Karpas-422 (cell line): ENCODE measurements around the gene INTS11. TPM values are rescaled to one million over a fixed set of nuclear protein-coding genes. Genes with fewer than 3 reads are reported as not detected.
A peak's percentile ranks its signal among the peaks of the same experiment; 100 is the strongest.

Experiments used
- DNase-seq: peaks from one replicate; pipeline ENCODE4 v3.0.0-alpha.2; 2015
- H2AFZ ChIP-seq: fragments of 200-600 bp; sonication (generic); 2 replicates; pipeline ENCODE4 v1.6.1; 2014; ENCODE audit warnings: antibody characterized with exemption, low read length, mixed read lengths
- H3K27ac ChIP-seq: fragments of 200-600 bp; sonication (generic); 2 replicates; pipeline ENCODE4 v1.5.1; 2014; ENCODE audit warnings: mild to moderate bottlenecking, low read length, moderate library complexity
- H3K27me3 ChIP-seq: fragments of 200-600 bp; sonication (generic); 2 replicates; pipeline ENCODE4 v1.6.1; 2014; ENCODE audit warnings: low read length, mixed read lengths
- H3K36me3 ChIP-seq: fragments of 200-600 bp; sonication (generic); 2 replicates; pipeline ENCODE4 v1.6.1; 2014; ENCODE audit warnings: low read length, mixed read lengths; ENCODE audit not compliant: insufficient read depth
- H3K4me1 ChIP-seq: fragments of 200-600 bp; sonication (generic); 2 replicates; pipeline ENCODE4 v1.6.1; 2014; ENCODE audit warnings: mild to moderate bottlenecking, low read length, mixed read lengths
- H3K4me2 ChIP-seq: fragments of 200-600 bp; sonication (generic); 2 replicates; pipeline ENCODE4 v1.6.1; 2014; ENCODE audit warnings: low read length, low read depth, mild to moderate bottlenecking; ENCODE audit not compliant: poor library complexity, severe bottlenecking
- H3K4me3 ChIP-seq: fragments of 200-600 bp; sonication (generic); 2 replicates; pipeline ENCODE4 v1.5.1; 2014; ENCODE audit warnings: mild to moderate bottlenecking, antibody characterized with exemption, low read length, mixed read lengths
- H3K79me2 ChIP-seq: fragments of 200-600 bp; sonication (generic); 2 replicates; pipeline ENCODE4 v1.6.1; 2014; ENCODE audit warnings: mild to moderate bottlenecking, low read length, mixed read lengths
- H3K9ac ChIP-seq: fragments of 200-600 bp; sonication (generic); 2 replicates; pipeline ENCODE4 v1.6.0; 2014; ENCODE audit warnings: low read length
- H3K9me2 ChIP-seq: fragments of 200-600 bp; sonication (generic), shearing (Covaris generic); replicated peaks from 2 replicates; pipeline ENCODE4 v1.6.0; 2014; ENCODE audit warnings: mild to moderate bottlenecking, low read length, moderate library complexity; ENCODE audit not compliant: insufficient read depth
- H3K9me3 ChIP-seq: fragments of 300-700, 200-600 bp; sonication (generic); 2 replicates; pipeline ENCODE4 v1.6.1; 2014; ENCODE audit warnings: low read length, mixed read lengths
- H4K20me1 ChIP-seq: fragments of 200-600 bp; sonication (generic); 2 replicates; pipeline ENCODE4 v1.6.1; 2014; ENCODE audit warnings: mild to moderate bottlenecking, antibody characterized with exemption, low read length, low read depth; ENCODE audit not compliant: insufficient read depth
- total RNA-seq: library from RNA; depleted of rRNA; stranded (reverse); fragments of >200 nt; shearing (Covaris generic); gene quantifications from 2 replicates; pipeline ENCODE4 v1.2.3, GENCODE V29; 2014; ENCODE audit warnings: low replicate concordance

The INTS11 gene
- total RNA-seq, 1 experiment from 2014 or later = 69.8 TPM

DNA sequence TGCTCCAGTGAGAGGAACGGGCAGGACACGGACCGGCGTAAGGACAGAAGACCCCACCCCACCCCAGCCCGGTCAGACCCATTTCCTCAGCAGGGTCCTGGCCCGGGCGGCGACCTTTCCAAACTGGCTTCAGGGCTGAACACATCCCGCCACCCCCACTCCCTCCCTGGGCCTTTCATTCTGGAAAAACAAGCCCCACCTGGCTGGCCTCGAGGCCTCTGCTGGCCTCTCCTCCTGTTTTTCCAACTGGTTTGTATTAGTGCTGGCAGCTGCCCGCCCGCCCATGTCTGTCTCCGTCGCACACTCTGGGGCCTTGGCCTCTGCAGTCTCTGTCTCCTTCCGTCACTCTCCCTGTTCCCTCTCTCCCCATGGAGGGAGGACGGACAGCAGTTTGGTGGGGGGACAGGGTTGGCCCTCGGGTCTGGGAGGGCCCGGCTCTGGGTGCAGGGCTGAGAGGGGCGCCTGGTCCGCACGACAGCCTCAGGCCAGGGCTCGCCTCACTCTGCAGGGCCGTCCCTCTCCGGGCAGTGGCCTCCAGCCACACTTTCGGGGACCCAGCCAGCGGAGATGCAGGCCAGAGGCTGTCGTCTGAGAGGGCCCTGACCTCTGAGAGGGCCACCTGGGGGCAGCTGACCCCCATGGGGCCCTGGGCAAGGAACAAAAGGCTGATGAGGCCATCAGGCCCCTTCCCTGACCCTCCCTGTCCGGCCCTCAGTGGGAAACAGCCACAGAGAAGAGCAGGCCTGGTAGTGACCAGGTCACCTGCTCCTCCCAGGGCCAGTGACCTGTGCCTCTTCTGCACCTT is 35.4 kb upstream of the INTS11 start:
- Histone ChIP-seq H2AFZ (no peak overlapping the region), H3K9ac (no peak overlapping the region), H3K9me3 (no peaks in the 10 kb centered on the region), H3K9me2 (no peaks in the 10 kb centered on the region), H3K79me2 (no peaks in the 10 kb centered on the region), H3K36me3 (no peaks in the 10 kb centered on the region), H3K4me3 (no peak overlapping the region), H4K20me1 (no peaks in the 10 kb centered on the region), H3K27ac (no peak overlapping the region), H3K27me3 (no peaks in the 10 kb centered on the region), H3K4me2 (no peak overlapping the region), H3K4me1 (0 out of 2 replicates have a peak, but pooled peaks cover 3% of the 10 kb centered on the region)
- DNase-seq = no peak

DNA sequence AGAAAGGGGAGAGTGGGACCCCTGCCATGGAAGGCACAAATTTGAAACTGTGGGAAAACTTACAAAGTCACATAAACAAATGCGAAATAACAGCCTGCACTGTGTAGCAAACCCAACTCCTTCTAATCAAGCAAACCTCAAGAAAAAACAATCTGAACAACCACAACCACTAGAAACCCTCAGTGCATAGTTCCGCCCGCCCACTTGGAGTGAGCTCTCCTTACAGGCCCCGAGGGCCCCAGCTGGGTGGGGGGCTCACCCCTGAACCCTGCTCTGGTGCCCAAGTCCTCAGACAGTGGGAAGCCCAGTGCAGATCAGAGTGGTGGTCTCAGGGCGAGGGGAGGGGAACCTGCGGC is 34.8 kb upstream of the INTS11 start:
- Histone ChIP-seq H3K79me2 (no peaks in the 10 kb centered on the region), H2AFZ (no peak overlapping the region), H3K9me3 (no peaks in the 10 kb centered on the region), H3K4me1 (0 out of 2 replicates have a peak, but pooled peaks cover 3% of the 10 kb centered on the region), H3K36me3 (no peaks in the 10 kb centered on the region), H3K27me3 (no peaks in the 10 kb centered on the region), H3K4me2 (no peak overlapping the region), H3K4me3 (no peak overlapping the region), H4K20me1 (no peaks in the 10 kb centered on the region), H3K9me2 (no peaks in the 10 kb centered on the region), H3K27ac (no peak overlapping the region), H3K9ac (no peak overlapping the region)
- no peak for DNase-seq

GRCh38 chr1:1358433-1359271 is 34.2 kb upstream of the INTS11 start, which contains the start of gene MXRA8:
Gene MXRA8, minus strand, starts transcription at chr1:1358555. Its CDS starts 51 bp downstream, at chr1:1358504.
- Histone ChIP-seq H3K27ac (no peak within 1 kb of the TSS), H3K4me3 (no peak within 1 kb of the TSS), H3K79me2 (no peaks in the 10 kb centered on the region), H4K20me1 (no peaks in the 10 kb centered on the region), H3K9me2 (no peaks in the 10 kb centered on the region), H3K4me2 (no peak within 1 kb of the TSS), H3K36me3 (no peaks in the 10 kb centered on the region), H3K27me3 (no peaks in the 10 kb centered on the region), H3K9me3 (no peaks in the 10 kb centered on the region), H3K9ac (no peak within 1 kb of the TSS), H3K4me1 (0 out of 2 replicates have a peak, but pooled peaks cover 3% of the 10 kb centered on the region), H2AFZ (no peak within 1 kb of the TSS)
- no peak for DNase-seq

DNA sequence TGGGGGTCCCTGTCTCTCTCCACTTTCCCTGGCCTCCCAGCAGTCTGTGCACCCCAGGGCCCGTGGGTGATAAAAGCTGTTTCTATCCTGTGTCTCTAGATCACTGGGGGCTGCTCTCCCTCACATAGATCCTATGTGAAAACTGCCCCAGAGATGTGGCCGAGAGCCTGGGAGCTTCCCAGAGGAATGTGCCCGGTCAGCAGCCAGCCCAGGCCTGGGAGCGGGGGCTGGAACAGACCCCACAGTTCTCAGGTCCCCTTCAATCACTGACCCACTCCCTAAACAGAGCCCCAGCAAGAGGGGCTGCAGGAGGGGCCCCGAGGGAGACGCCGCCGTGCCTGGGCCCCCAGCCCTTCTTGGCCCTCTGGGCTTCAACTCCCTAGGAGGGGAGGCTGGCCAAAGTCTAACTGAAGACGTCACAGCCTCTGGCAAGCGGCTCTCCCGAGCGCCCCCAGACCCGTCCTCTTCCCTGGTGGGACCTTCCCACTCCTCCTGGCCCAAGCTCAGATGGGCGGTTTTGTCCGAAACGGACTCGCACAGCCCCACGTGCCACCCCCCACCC is 33.5 kb upstream of the INTS11 start:
- Histone ChIP-seq H3K27ac (no peak overlapping the region), H2AFZ (no peak overlapping the region), H4K20me1 (no peaks in the 10 kb centered on the region), H3K9ac (no peak overlapping the region), H3K9me2 (no peaks in the 10 kb centered on the region), H3K4me1 (peaks cover 9% of the 10 kb centered on the region), H3K4me2 (no peak overlapping the region), H3K4me3 (no peak overlapping the region), H3K27me3 (no peaks in the 10 kb centered on the region), H3K79me2 (no peaks in the 10 kb centered on the region), H3K9me3 (no peaks in the 10 kb centered on the region), H3K36me3 (no peaks in the 10 kb centered on the region)
- no peak for DNase-seq

- Histone ChIP-seq H3K4me3 (no peak overlapping the region), H3K79me2 (no peaks in the 10 kb centered on the region), H3K27me3 (no peaks in the 10 kb centered on the region), H3K27ac (no peak overlapping the region), H2AFZ (no peak overlapping the region), H3K4me1 (peaks cover 17% of the 10 kb centered on the region), H3K9me2 (no peaks in the 10 kb centered on the region), H4K20me1 (peaks cover 8% of the 10 kb centered on the region; the same call in 1 of the 2 replicates), H3K9me3 (no peaks in the 10 kb centered on the region), H3K9ac (no peak overlapping the region), H3K4me2 (no peak overlapping the region), H3K36me3 (no peaks in the 10 kb centered on the region)
- peak; percentile 59 for DNase-seq
These were observed 32.4 kb upstream of the INTS11 start for GRCh38 chr1:1356796-1357401.

- Histone ChIP-seq H4K20me1 (peaks cover 11% of the 10 kb centered on the region; the same call in 1 of the 2 replicates), H3K4me2 (no peak overlapping the region), H3K9me3 (no peaks in the 10 kb centered on the region), H3K36me3 (no peaks in the 10 kb centered on the region), H3K27me3 (no peaks in the 10 kb centered on the region), H3K9ac (no peak overlapping the region), H3K9me2 (no peaks in the 10 kb centered on the region), H3K4me3 (no peak overlapping the region), H3K4me1 (peaks cover 23% of the 10 kb centered on the region), H2AFZ (no peak overlapping the region), H3K79me2 (no peaks in the 10 kb centered on the region), H3K27ac (no peak overlapping the region)
- DNase-seq = no peak
These were observed 31.8 kb upstream of the INTS11 start for GRCh38 chr1:1356166-1356795.

DNA sequence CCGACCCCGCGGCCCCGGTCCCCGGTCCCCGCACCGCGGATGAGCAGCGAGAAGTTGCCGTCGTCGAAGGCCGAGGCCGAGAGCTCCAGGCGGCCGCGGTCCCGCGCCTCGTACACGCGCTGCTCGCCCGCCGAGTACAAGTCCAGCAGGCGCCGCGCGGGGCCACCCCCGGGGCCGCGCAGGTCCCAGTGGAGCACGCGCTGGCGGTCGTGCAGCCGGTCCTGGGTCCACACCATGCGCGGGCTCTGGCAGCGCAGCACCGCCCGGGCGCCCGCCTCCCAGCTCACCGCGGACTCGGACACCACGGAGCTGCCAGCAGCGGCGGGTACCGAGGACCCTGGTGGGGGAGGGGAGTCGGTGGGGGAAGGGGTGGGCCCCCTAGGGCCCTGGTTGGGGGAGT is 31.0 kb upstream of the INTS11 start:
- Histone ChIP-seq H3K36me3 (no peaks in the 10 kb centered on the region), H3K9me3 (no peaks in the 10 kb centered on the region), H3K4me2 (no peak overlapping the region), H3K9ac (no peak overlapping the region), H3K4me3 (no peak overlapping the region), H3K27ac (no peak overlapping the region), H3K9me2 (no peaks in the 10 kb centered on the region), H4K20me1 (peaks cover 11% of the 10 kb centered on the region; the same call in 1 of the 2 replicates), H2AFZ (no peak overlapping the region), H3K4me1 (peaks cover 23% of the 10 kb centered on the region), H3K79me2 (no peaks in the 10 kb centered on the region), H3K27me3 (no peaks in the 10 kb centered on the region)
- DNase-seq = no peak
